ENCODE data around the gene TRIM33. TPM values are rescaled to one million over a fixed set of nuclear protein-coding genes. Genes with fewer than 3 reads are reported as not detected.

Gene TRIM33
- polyA plus RNA-seq, 1 donor from 2014 or later = 58.7 TPM

DNA sequence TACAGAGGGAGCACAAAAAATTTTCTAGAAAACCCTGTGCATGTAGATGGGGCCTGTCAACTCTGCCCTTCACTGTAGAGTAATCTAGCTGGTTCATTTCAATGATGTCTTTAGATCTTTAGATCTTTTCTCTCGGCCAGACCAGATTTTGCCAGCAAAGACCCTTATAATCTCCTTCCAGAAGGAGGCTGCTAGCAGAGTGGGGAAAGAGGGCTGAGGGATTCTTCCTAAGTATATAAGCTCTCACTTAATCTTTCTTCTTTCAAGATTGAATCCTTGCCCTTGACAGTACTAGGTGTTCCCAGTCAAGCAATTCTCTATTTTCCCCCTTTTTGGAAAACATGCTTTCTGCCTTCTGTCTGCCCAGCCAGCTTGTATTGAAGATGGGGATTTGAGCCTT is 36.1 kb upstream of the TRIM33 start:
- no peak overlapping the region for H3K4me2 ChIP-seq (ENCODE audit: low read length)
- no peaks in the 10 kb centered on the region for H3K9me3 ChIP-seq (ENCODE audit: low read length)
- H3K27me3 ChIP-seq (ENCODE audit: insufficient read depth, low read depth, low read length) = no peaks in the 10 kb centered on the region
- no peaks in the 10 kb centered on the region for H3K9me2 ChIP-seq (ENCODE audit: insufficient read depth, low read length)
- H3K9ac ChIP-seq (ENCODE audit: low read length) = no peak overlapping the region
- H3F3A ChIP-seq (ENCODE audit: insufficient read depth, low read length, poor library complexity, severe bottlenecking) = no peaks in the 10 kb centered on the region
- H3K79me2 ChIP-seq (replicated peaks; ENCODE audit: insufficient read depth, low read length) = no peaks in the 10 kb centered on the region
- no peak overlapping the region for H3K4me3 ChIP-seq (ENCODE audit: low read length)
- no peak overlapping the region for H2AFZ ChIP-seq (ENCODE audit: low read depth, low read length)
- no peaks in the 10 kb centered on the region for H3K36me3 ChIP-seq (ENCODE audit: insufficient read depth, low read length)
- TF ChIP-seq, protein P1, sequence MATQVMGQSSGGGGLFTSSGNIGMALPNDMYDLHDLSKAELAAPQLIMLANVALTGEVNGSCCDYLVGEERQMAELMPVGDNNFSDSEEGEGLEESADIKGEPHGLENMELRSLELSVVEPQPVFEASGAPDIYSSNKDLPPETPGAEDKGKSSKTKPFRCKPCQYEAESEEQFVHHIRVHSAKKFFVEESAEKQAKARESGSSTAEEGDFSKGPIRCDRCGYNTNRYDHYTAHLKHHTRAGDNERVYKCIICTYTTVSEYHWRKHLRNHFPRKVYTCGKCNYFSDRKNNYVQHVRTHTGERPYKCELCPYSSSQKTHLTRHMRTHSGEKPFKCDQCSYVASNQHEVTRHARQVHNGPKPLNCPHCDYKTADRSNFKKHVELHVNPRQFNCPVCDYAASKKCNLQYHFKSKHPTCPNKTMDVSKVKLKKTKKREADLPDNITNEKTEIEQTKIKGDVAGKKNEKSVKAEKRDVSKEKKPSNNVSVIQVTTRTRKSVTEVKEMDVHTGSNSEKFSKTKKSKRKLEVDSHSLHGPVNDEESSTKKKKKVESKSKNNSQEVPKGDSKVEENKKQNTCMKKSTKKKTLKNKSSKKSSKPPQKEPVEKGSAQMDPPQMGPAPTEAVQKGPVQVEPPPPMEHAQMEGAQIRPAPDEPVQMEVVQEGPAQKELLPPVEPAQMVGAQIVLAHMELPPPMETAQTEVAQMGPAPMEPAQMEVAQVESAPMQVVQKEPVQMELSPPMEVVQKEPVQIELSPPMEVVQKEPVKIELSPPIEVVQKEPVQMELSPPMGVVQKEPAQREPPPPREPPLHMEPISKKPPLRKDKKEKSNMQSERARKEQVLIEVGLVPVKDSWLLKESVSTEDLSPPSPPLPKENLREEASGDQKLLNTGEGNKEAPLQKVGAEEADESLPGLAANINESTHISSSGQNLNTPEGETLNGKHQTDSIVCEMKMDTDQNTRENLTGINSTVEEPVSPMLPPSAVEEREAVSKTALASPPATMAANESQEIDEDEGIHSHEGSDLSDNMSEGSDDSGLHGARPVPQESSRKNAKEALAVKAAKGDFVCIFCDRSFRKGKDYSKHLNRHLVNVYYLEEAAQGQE (IDR thresholded peaks at IDR 0.05; ENCODE audit: borderline replicate concordance) = no peak
- TF ChIP-seq, protein P2, sequence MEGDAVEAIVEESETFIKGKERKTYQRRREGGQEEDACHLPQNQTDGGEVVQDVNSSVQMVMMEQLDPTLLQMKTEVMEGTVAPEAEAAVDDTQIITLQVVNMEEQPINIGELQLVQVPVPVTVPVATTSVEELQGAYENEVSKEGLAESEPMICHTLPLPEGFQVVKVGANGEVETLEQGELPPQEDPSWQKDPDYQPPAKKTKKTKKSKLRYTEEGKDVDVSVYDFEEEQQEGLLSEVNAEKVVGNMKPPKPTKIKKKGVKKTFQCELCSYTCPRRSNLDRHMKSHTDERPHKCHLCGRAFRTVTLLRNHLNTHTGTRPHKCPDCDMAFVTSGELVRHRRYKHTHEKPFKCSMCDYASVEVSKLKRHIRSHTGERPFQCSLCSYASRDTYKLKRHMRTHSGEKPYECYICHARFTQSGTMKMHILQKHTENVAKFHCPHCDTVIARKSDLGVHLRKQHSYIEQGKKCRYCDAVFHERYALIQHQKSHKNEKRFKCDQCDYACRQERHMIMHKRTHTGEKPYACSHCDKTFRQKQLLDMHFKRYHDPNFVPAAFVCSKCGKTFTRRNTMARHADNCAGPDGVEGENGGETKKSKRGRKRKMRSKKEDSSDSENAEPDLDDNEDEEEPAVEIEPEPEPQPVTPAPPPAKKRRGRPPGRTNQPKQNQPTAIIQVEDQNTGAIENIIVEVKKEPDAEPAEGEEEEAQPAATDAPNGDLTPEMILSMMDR (IDR thresholded peaks at IDR 0.05; ENCODE audit: poor library complexity, severe bottlenecking) = no peak
- TF ChIP-seq TAF1 (IDR thresholded peaks at IDR 0.05; ENCODE audit: low read depth) = no peak
- H4K20me1 ChIP-seq (ENCODE audit: insufficient read depth) = no peaks in the 10 kb centered on the region
- H3K27ac ChIP-seq (ENCODE audit: low read length) = no peak overlapping the region

DNA sequence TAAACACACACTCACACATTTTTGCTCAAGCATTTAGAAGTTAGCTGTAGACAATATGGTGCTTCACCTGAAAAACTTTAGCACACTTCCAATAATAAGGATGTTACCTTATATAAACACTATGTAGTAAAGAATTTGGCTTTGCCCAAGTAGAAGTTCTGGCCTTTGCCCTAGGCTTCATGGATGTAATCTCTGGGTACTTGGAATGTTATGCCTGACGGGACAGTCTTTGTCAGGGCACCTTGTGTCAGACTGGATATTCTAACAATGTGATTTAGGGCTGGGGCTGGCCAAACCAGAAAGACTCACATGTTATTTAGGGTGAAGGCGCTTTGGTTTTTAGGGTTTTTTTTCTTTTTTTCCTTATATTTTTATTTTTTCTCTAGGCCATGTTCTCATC is 34.8 kb upstream of the TRIM33 start:
- no peak for TF ChIP-seq EP300 (conservative IDR thresholded peaks at IDR 0.05; ENCODE audit: poor library complexity, severe bottlenecking)
- TF ChIP-seq RAD21 (conservative IDR thresholded peaks at IDR 0.05) = no peak
- no peak for TF ChIP-seq MXI1 (conservative IDR thresholded peaks at IDR 0.05; ENCODE audit: poor library complexity, severe bottlenecking)
- no peak for TF ChIP-seq EZH2 (IDR thresholded peaks at IDR 0.05; ENCODE audit: borderline replicate concordance, insufficient read depth, low read length, poor library complexity, severe bottlenecking)
- TF ChIP-seq SMC3 (conservative IDR thresholded peaks at IDR 0.05; ENCODE audit: poor library complexity) = no peak
- TF ChIP-seq, protein P1 (IDR thresholded peaks at IDR 0.05; ENCODE audit: borderline replicate concordance) = no peak
- TF ChIP-seq TAF1 (IDR thresholded peaks at IDR 0.05; ENCODE audit: low read depth) = no peak
- TF ChIP-seq, protein P2 (IDR thresholded peaks at IDR 0.05; ENCODE audit: poor library complexity, severe bottlenecking) = no peak
- no peak for TF ChIP-seq POLR2AphosphoS5 (IDR thresholded peaks at IDR 0.05)
- H2AFZ ChIP-seq (ENCODE audit: low read depth, low read length) = no peak overlapping the region
- no peaks in the 10 kb centered on the region for H3K9me3 ChIP-seq (ENCODE audit: low read length)
- H3F3A ChIP-seq (ENCODE audit: insufficient read depth, low read length, poor library complexity, severe bottlenecking) = no peaks in the 10 kb centered on the region
- no peak overlapping the region for H3K9ac ChIP-seq (ENCODE audit: low read length)
- no peak overlapping the region for H3K4me2 ChIP-seq (ENCODE audit: low read length)
- no peaks in the 10 kb centered on the region for H4K20me1 ChIP-seq (ENCODE audit: insufficient read depth)
- H3K79me2 ChIP-seq (replicated peaks; ENCODE audit: insufficient read depth, low read length) = no peaks in the 10 kb centered on the region
- H3K9me2 ChIP-seq (ENCODE audit: insufficient read depth, low read length) = no peaks in the 10 kb centered on the region
- no peak overlapping the region for H3K4me3 ChIP-seq (ENCODE audit: low read length)
- H3K27ac ChIP-seq (ENCODE audit: low read length) = no peak overlapping the region
- no peaks in the 10 kb centered on the region for H3K27me3 ChIP-seq (ENCODE audit: insufficient read depth, low read depth, low read length)
- no peaks in the 10 kb centered on the region for H3K36me3 ChIP-seq (ENCODE audit: insufficient read depth, low read length)
